ENCODE data around the gene ALK.
A peak's percentile ranks its signal among the peaks of the same experiment; 100 is the strongest.

The ALK gene

GRCh38 chr2:29238497-29238896, 682.9 kb downstream of the ALK start:
- no peak for FAIRE-seq
- TF ChIP-seq CTCF (IDR thresholded peaks at IDR 0.05; ENCODE audit: insufficient read depth, missing control alignments): peak; percentile 51
- no peak for DNase-seq (ENCODE audit: insufficient read length, low spot score)

DNA sequence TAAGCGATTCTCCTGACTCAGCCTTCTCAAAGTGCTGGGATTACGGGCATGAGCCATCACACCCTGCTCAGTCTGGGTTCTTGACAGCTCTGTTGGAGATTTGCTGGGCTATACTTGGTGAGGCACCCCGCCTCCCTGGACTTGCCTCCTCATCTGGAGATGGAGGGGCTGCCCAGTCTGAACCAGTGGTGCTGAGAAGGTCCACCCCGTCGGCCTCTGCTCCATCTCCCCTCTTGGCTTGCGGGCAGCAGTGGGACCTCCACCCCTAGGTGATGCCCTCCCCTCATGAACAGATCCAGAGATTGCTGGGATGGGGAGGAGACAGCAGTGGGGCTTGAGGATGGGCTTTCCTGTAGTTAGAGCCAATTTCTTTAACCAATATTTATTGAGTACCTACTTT, 685.3 kb downstream of the ALK start:
- FAIRE-seq: no peak
- DNase-seq (ENCODE audit: insufficient read length, low spot score): no peak
- TF ChIP-seq CTCF (IDR thresholded peaks at IDR 0.05; ENCODE audit: insufficient read depth, missing control alignments): no peak

- DNase-seq (ENCODE audit: insufficient read length, low spot score) (no peak), FAIRE-seq (no peak)
- TF ChIP-seq CTCF (IDR thresholded peaks at IDR 0.05; ENCODE audit: insufficient read depth, missing control alignments): no peak
Observed at GRCh38 chr2:29235411-29235810, 686.0 kb downstream of the ALK start.

- DNase-seq (ENCODE audit: insufficient read length, low spot score) (no peak), FAIRE-seq (no peak)
- no peak for TF ChIP-seq CTCF (IDR thresholded peaks at IDR 0.05; ENCODE audit: insufficient read depth, missing control alignments)
Observed at GRCh38 chr2:29233428-29233827, 688.0 kb downstream of the ALK start.

DNA sequence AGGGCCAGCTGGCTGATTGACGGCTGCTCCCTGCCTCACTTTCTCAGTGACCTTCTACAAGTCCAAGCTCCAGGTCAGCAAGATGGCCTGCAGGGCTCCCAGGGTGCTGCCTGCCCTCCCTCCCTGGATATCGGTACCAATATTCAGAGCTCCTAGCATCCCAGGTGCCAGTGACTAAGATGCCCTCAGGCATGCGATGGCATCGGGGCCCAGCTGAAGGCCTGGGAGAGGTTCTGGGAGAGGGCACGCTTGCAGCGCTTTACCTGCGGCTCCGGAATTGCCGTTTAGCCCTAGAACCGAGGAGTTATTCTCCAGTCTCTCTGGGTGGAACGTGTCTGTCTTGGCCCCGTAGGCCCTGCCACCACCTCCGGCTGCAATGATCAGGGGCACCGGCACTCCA, 689.3 kb downstream of the ALK start:
- DNase-seq (ENCODE audit: insufficient read length, low spot score) (no peak), FAIRE-seq (no peak)
- no peak for TF ChIP-seq CTCF (IDR thresholded peaks at IDR 0.05; ENCODE audit: insufficient read depth, missing control alignments)

DNA sequence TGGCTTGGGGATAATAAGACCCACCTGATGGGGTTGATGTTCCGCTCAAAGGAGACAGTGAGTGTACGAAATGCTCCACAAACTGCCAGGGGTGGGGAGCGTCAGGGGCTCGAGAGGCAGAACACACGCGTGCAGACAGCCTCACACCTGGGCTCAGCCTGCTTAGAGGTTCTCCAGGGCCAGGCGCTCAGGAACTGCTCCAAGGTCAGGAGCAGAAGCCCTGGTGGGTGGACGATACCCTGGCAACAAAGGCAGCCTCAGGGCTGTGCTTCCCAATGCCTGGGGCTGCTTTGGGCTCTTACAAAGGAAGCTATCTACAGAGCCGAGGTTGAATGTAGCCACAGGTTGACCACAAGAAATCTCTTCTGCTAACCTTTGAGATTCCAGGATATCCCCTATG, 691.7 kb downstream of the ALK start:
- TF ChIP-seq CTCF (IDR thresholded peaks at IDR 0.05; ENCODE audit: insufficient read depth, missing control alignments): no peak
- FAIRE-seq (no peak), DNase-seq (ENCODE audit: insufficient read length, low spot score) (no peak)

- TF ChIP-seq CTCF (IDR thresholded peaks at IDR 0.05; ENCODE audit: insufficient read depth, missing control alignments): no peak
- DNase-seq (ENCODE audit: insufficient read length, low spot score) (no peak), FAIRE-seq (no peak)
Observed at GRCh38 chr2:29228947-29229346, 692.4 kb downstream of the ALK start.

All from D721Med (cell line).